Hematopoietic multipotent progenitor cell (in vitro differentiated cells): ENCODE data around the gene ATM. TPM values are rescaled to one million over a fixed set of nuclear protein-coding genes. Genes with fewer than 3 reads are reported as not detected.
"Not testable (repeated sequence)": the region's sequence is repeated elsewhere in the genome, so short reads cannot be mapped to it uniquely, and the experiment has no call there.

Experiments
- DNase-seq, 3 donors: peaks; one replicate each; pipeline ENCODE4 v3.0.0-alpha.2; 2011 to 2015; ENCODE audit warnings: low read depth in 2 of 3, low spot score in 2 of 3
- small RNA-seq: library from RNA; depleted of rRNA; stranded (forward); fragments of <200 nt; gene quantifications from one replicate; pipeline ENCODE3, GENCODE V24; 2012
- total RNA-seq: library from RNA; depleted of rRNA; stranded (reverse); fragments of >200 nt; gene quantifications from one replicate; pipeline ENCODE4 v1.2.3, GENCODE V29; 2012

The ATM gene
- total RNA-seq, 1 donor, result 18.6 TPM

DNA sequence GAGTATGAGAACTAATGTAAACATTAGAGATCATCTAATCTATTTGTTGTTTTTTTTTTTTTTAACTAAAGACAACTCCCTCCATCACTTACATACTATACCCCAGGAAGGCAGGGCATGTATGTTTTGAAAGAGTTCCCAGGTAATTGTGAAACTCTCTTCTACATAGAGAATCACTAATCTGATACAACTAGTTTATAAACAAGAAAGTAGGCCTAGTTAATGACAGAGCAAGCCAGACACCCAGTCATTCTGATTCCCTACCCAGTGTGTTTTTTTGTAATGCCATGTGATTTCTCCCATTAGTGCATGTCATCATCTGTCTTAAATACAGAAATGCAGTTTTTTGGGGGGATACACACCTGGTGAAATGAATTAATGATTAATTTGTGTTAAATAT, 123.6 kb downstream of the ATM start:
- no peak for DNase-seq

DNA sequence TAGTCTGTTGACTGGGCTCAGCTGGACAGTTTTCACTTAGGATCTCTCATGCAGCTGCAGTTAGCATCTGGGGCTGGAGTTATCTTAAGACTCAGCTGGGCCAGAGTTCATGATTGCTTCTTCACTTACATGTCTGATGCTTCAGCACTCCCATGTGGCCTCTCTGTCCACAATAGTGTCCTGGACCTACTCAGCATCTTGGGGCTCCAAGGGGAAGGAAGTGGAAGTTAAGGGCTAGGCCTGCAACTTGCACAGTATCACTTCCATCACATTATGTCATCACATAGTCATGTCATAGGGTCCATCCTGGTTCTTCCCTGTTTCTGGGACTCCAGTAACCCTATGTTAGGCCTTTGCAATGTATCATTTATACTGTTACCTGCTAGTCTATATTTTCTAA, 128.6 kb downstream of the ATM start:
- no peak for DNase-seq

DNA sequence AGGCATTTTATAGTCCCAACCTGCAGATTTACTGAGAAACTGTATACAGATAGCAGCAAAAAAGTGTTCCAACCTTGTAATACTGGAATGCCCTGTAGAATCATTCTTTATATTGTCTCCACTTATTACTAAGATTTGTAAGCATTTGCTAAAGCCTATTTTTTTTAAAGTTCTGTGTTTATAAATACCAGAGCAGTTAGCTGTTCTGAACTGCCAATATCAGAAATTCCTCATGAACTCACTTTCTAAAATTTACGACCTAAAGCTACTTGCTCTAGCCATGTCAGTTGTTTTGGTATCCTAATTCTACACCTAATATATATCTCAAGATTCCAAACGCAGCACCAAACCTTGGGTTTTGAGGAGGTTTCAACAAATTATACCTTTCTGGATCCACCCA, 141.3 kb downstream of the ATM start:
- DNase-seq, result no peak

DNA sequence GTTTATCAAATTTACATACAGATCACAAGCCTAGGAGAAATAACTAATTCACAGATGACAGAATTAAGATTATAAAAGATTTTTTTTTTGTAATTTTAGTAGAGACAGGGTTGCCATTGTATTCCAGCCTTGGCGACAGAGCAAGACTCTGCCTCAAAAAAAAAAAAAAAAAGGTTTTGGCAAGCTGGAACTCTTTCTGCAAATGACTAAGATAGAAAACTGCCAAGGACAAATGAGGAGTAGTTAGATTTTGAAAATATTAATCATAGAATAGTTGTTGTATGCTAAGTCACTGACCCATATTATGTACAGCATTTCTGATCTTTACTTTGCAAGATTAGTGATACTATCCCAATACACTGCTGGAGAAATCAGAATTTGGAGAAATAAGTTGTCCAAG, 145.3 kb downstream of the ATM start:
- no peak for DNase-seq

DNA sequence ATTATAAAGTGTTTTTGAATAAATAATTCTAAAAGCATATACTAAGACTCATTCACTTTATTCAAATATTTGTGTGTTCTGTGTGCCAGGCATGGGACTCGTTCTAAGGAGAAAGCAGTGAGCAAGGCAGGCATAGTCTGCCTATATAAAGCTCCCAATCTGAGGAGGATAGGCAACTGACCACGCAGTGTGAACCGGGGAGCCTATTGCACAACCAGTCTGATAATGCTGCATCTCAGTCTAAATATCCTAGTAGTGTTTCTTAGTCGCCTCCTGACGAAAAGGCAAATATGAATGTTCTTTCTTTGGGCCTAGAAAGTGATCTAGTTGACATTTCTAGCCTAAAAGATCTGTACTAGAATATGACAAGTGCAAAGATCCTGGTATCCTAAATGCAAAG, 146.2 kb downstream of the ATM start:
- no peak for DNase-seq

DNA sequence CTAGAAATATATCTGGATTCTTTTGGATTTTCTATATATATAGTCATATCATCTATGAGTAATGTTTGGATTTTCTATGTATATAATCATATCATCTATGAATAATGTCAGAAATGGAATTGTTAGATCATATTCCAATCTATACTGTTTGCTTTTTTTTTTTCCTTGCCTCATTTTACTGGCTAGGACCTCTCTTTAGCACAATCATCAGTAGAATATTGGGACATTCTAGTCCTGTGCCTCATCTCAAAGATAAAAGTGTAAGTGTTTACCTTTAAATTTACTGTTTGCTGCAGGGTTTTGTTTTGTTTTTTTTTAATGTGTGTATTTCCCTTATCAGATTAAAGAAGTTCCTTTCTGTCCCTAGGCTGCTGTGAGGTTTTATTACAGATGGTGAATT, 147.4 kb downstream of the ATM start:
- DNase-seq, result no peak

DNA sequence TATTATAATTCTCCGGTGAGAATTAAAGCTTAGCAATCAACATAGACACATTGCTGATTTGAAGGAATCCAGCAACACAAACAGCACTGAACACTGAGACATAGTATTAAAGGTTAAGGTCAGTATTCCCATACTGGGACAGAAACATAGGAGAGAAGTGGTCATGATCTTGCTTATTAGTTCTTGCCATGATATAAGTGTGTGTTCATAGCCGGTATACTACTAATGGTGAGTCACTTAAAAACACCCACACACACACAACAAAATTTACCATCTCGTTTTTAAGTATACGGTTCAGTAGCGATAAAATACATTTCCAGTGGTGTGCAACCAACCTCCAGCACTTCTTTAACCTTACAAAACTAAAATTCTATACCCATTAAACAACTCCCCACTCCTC, 148.1 kb downstream of the ATM start:
- DNase-seq, result no peak

DNA sequence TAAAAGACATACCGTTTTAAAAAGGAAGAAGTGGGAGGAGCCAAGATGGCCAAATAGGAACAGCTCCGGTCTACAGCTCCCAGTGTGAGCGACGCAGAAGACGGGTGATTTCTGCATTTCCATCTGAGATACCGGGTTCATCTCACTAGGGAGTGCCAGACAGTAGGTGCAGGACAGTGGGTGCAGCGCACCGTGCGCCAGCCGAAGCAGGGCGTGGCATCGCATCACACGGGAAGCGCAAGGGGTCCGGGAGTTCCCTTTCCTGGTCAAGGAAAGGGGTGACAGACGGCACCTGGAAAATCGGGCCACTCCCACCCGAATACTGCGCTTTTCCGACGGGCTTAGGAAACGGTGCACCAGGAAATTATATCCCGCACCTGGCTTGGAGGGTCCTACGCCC, 150.6 kb downstream of the ATM start:
- not testable (repeated sequence) for DNase-seq

DNA sequence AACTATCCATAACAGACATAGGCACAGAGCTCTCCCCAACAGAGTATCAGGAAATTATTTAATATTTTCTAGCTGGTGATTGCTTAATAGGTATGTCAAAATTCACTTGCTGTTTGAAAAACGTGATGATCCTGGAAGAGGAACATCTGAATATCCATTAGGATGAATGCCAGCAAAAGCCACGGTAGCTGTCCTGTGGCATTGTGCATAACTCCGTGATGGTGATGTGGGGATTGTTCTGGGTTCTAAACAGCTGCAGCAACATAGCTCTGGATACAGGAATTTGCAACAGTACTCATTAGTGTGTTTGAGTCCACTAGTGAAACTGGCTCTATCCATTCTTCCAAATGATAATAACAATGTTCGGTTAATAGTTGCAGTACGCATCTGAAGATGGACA, 165.7 kb downstream of the ATM start:
- DNase-seq, result no peak

DNA sequence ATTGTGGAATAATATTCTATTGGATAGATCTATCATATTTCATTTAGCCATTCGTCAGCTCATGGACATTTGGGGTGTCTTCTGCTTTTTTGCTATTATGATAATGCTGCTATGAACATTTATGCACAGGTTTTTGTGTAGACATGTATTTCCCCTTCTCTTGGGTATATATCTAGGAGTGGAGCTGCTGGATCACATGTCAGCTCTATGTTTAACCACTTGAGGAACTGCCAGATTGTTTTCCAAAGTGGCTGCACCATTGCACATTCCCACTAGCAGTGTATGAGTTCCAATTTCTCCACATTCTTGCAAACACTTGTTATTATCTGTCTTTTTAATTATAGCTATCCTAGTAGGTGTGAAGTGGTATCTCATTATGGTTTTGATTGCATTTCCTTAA, 169.5 kb downstream of the ATM start:
- DNase-seq, result no peak

DNA sequence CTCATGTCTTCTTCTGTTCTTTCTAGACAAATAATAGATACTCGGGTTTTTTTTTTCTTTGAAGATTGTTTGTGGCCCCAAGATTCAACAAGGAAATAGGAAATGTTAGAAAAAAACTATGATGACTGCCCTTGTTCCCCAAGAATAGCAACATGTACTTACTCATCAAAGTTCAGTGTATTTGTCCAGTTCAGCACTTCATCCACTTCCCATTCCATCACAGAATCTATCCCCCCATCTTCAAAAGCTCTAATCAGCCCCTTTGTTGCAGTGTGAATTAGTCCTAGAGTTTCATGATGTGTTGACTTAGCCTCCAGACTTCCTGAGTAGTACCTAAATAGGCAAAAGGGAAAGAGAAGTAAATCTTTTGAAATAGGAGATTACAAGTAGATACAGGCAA, 170.2 kb downstream of the ATM start:
- no peak for DNase-seq

DNA sequence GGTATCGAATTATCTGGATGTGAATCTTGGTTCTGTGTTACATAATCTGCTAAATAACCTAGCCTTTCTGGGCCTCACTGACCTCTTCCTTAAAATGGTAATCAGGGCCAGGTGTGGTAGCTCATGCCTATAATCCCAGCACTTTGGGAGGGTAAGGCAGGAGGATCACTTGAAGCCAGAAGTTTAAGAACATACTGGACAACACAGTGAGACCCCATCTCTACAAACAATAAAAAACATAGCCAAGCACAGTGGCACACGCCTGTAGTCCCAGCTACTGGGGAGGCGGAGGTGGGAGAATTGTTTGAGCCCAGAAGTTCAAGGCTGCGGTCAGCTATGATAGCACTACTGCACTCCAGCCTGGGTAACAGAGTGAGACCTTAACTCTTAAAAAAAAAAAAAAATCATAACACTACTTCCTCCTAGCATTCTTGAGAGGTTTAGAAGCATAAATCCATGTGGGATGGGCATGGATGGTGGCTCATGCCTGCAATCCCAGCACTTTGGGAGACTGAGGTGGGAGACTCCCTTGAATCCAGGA, 171.9 kb downstream of the ATM start:
- DNase-seq, result no peak

DNA sequence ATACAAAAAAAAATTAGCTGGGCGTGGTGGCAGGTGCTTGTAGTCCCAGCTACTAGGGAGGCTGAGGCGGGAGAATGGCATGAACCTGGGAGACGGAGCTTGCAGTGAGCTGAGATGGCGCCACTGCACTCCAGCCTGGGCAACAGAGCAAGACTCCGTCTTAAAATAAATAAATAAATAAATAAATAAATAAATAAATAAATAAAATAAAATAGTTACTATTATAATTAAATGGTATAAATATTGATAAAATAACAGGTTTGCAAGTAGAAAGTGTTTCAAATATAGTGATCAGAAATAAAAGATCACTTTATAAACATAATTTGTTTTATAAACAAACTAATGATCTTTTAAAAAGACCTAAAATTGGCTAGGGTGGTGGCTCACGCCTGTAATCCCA, 173.8 kb downstream of the ATM start:
- DNase-seq, result not testable (repeated sequence)

DNA sequence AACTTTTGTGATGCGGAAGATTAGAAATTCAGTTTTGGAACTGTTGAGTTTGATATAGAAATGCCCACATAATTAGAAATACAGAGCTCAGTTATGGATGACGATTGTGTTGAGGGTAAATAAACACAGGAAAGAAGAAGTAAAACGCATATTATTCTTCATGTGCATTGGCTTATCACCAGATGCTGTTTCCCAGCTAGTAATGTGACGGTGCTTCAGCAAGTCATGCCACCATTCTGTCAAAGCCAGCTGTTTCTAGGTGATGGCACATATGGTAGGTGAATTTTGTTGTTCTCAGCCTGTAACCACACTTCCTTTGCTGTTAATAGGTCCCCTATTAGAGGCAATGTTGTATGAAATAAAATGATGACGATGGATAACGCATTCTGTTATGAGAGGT, 175.6 kb downstream of the ATM start:
- no peak for DNase-seq

DNA sequence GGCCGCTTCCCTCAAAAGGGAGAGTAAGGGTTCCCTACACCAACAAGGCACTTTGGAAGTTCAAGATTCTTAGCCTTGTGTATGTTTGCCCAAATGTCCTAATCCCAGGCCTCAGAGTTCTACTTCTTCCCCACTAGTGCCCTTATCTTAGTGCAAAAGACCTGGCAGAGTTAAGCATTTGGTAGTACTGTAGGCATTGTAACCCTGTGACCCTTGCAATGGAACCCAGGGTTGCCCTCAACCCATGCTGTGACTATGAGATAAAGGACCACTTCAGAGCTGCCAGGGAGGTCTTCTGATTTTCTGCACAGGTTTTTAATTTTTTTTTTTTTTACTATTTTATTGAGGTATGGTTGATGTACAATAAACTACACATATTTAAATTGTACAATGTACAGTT, 179.4 kb downstream of the ATM start:
- peak in 2 of 3 donors; percentile 7 to 15 for DNase-seq

DNA sequence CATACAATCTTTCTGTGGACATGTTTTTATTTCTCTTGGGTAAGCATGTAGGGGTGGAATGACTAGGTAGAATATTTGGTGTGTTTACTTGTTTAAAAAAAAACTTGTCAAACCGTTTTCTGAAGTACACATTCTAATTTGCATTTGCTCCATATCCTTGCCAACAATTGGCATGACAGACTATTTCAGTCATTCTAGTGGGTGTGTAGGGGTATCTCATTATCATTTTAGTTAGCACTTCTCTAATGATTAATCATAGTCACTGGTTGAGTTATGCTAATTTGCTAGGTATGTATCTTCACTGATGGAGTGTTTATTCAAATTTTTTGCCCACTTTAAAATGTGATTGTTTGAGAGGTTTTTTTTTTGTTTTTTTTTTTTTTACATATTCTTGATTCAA, 180.2 kb downstream of the ATM start:
- no peak for DNase-seq

DNA sequence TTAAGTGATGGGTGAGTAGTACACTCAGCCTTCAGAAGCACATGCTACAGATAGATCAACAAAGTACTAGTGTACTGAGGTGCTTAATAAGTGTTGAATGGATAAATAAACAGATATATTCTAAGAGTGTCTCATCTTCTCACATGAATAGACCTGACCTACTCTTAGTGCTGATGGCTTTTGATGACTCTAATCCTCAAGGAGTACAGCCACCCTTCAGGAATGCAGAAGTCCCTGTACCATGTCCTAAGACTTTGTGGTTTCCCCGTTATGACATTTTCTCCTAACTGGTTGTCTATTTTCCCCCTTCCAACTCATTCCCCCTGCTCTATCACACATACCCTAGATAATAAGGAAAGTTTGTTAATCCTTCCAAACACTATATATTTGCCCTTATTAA, 182.8 kb downstream of the ATM start:
- no peak for DNase-seq

DNA sequence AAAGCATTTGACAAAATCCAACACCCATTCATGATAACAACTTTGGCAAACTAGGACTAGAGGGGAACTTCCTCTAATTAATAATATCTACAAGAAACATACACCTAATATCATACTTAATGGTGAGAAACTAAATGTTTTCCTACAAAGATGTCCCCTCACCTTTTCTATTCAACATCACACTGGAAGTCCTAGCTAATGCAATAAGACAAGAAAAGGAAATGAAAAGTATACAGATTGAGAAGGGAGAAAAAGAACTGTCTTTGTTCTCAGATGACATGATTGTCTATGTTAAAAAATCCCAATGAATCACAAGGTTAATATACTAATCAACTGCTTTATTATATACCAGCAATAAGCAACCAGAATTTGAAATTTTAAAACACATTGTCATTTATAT, 192.1 kb downstream of the ATM start:
- no peak for DNase-seq

DNA sequence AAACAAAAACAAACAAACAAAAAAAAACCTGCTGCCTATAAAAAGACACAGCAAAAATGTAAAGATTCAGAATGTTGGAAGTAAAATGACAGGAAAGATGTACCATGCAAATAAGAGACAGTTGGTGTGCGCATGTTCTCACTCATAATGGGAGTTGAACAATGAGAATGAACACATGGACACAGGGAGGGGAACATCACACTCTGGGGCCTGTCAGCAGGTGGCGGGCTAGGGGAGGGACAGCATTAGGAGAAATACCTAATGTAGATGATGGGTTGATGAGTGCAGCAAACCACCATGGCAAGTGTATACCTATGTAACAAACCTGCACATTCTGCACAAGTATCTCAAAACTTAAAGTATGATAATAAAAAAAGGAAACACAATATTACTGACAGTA, 194.7 kb downstream of the ATM start:
- DNase-seq, result peak in 2 of 3 donors; percentile 4 to 32

Small RNAs within 50 kb of the gene (small RNA-seq; reads per million reads assigned to genes)
- not detected for gene RF00019

Other genes starting within 250 kb of the ATM start
- gene CUL5, start 214.2 kb upstream of the ATM start, total RNA-seq, result 29.4 TPM
- 22.1 TPM for gene ACAT1, start 101.5 kb upstream of the ATM start, total RNA-seq
- gene NPAT, start 429 bp upstream of the ATM start, total RNA-seq, result 10.8 TPM
- under 0.01 TPM for gene C11orf65, start 244.5 kb downstream of the ATM start, total RNA-seq